Measurements from ENCODE around the gene DOCK2.

The DOCK2 gene

DNA sequence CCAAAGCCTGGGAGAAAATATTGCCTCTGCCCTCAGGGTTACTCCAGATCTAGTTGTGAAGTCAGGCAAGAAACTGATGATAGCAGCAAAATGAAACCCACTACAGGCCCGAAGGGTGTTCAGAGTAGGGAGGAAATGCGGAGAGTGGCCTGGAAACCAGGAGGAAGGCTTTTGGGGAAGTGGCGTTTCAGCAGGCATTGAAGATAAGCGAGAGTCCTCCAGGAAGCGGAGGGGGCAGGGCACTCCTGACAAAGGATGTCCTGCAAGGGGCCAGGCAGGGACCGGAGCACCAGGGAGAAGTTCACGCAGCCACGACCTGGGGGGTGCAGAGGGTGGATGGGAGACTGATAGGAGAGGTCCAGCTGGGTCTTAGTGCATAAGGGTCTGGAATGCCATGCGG is 460.9 kb downstream of the DOCK2 start:
- TF ChIP-seq, protein P1, sequence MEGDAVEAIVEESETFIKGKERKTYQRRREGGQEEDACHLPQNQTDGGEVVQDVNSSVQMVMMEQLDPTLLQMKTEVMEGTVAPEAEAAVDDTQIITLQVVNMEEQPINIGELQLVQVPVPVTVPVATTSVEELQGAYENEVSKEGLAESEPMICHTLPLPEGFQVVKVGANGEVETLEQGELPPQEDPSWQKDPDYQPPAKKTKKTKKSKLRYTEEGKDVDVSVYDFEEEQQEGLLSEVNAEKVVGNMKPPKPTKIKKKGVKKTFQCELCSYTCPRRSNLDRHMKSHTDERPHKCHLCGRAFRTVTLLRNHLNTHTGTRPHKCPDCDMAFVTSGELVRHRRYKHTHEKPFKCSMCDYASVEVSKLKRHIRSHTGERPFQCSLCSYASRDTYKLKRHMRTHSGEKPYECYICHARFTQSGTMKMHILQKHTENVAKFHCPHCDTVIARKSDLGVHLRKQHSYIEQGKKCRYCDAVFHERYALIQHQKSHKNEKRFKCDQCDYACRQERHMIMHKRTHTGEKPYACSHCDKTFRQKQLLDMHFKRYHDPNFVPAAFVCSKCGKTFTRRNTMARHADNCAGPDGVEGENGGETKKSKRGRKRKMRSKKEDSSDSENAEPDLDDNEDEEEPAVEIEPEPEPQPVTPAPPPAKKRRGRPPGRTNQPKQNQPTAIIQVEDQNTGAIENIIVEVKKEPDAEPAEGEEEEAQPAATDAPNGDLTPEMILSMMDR (IDR thresholded peaks at IDR 0.05; ENCODE audit: low read depth, low read length): no peak
- DNase-seq (ENCODE audit: extremely low read depth, low read depth): no peak

DNA sequence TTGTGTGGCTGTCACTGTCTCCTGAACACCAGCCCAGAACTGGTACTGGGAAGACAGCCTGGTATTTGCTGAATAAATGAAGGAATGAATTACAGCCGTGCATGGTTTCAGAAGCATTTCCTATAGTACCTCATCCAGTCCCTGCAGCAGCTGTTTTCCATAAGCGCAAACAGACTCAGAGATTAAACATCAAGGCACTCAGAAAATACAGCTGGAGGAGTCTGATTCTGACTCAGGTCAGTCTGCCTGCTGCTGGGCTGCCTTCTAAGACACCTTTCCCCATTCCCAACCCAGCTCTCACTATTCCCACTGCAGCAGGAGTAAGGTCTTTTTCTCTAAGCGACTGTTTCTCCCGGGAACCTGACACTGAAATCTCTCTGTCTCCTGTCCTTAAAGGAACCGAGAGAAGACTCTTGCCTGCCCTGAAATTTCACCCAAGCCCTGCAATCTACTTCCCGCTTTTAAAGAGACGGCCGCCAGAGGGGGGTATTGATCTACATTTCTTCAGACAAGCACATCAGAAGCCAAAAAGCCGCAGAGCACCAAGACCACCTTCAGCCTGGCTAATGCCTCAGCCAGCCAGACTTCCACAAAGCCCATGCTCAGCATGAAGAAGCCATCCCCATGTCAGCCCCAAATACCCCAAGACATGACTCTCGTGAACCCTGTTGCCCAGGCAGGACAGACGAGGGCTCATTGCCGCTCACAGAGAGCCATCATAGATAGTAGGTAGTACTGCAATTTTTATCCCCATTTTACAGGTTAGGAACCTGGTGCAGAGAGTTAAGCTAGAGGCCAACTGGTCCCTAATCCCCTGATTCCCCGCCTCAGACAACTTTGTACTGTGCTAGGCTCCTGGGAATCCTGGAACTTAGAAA is 463.2 kb downstream of the DOCK2 start:
- peak; percentile 59 for DNase-seq (ENCODE audit: extremely low read depth, low read depth)
- TF ChIP-seq, protein P1 (IDR thresholded peaks at IDR 0.05; ENCODE audit: low read depth, low read length): peak; percentile 48

DNA sequence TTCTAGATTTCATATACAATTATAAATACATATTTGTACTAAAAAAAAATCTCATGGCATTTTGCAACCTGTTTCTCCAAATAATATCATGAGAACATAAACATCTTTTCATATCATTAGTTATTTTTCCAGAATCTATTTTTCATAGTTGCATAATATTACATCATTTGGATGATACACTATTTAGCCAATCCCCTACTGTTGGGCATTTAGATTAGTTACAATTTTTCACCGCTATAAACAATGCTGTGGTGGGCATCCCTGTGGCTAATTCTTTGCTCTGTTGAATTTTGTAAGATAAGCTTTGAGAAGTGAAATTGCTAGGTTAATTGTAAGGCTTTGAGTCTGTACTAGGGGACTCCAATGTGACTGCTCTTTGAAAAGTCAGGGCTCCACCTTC is 466.4 kb downstream of the DOCK2 start:
- TF ChIP-seq, protein P1 (IDR thresholded peaks at IDR 0.05; ENCODE audit: low read depth, low read length): no peak
- no peak for DNase-seq (ENCODE audit: extremely low read depth, low read depth)

DNA sequence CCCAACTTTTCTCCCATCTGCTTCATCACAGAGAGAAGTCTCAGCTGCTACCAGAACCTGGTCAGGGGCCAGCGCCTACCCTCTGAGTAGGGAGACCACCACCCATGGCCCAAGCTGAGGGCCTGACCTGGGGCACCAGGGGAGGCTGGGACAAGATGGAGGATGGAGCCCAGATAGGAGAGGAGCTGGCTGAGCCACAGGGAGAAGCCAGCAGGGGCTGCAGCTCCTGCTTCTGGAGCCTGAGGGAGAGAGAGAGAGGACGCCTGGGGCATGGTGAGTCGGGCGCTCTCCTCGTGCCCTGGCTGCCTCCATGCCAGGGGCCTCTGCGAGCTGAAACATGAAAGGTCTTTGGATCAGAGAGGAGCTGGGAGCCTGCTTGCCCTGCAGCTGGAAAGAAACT is 467.2 kb downstream of the DOCK2 start:
- TF ChIP-seq, protein P1 (IDR thresholded peaks at IDR 0.05; ENCODE audit: low read depth, low read length): no peak
- no peak for DNase-seq (ENCODE audit: extremely low read depth, low read depth)

DNA sequence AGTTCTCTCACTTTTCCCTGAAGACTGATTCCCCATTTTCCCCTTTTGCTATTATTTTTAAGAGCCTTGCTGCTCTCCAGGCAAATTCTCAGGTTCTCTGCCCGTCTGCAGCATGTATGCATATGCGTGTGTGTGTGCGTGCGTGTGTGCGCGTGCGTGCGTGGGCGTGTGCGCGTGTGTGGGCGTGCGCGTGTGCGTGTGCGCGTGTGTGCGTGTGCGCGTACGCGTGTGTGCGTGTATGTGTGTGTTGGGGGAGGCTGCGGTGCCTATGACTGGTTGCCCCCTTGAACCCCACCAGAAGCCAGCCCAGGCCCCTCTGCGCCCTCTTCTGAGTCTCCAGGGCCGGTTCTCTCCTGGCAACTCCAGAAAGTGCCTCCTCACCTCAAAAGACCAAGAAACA is 467.6 kb downstream of the DOCK2 start:
- DNase-seq (ENCODE audit: extremely low read depth, low read depth): no peak
- TF ChIP-seq, protein P1 (IDR thresholded peaks at IDR 0.05; ENCODE audit: low read depth, low read length): no peak

DNA sequence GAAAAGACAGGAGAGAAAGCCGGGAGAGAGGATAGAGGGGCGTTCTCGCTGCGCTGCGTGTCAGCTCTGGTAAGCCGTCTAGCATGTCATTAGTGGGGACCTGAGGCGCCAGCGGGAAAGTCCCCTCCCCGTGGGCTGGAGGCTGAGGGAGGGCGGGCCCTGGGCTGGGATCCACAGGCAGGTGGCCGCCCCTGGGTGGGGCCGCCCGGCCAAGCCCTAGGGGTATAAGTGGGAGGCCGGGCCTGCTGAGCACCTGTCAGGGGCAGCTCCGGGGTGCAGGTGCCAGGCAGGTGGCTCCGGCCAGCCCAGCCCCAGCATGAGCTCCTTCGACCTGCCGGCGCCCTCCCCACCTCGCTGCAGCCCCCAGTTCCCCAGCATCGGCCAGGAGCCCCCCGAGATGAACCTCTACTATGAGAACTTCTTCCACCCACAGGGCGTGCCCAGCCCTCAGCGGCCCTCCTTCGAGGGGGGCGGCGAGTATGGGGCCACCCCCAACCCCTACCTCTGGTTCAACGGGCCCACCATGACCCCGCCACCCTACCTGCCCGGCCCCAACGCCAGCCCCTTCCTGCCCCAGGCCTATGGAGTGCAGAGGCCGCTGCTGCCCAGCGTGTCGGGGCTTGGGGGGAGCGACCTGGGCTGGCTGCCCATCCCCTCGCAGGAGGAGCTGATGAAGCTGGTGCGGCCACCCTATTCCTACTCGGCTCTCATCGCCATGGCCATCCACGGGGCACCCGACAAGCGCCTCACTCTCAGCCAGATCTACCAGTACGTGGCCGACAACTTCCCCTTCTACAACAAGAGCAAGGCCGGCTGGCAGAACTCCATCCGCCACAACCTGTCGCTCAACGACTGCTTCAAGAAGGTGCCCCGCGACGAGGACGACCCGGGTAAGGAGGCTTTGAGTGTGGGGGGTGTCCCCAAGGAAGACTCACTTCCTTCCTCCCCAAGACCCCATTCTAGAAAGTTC is 468.9 kb downstream of the DOCK2 start, which contains the start of gene FOXI1:
Gene FOXI1 (plus strand): TSS at position 256 of the 970 bp plus-strand sequence. CDS start 61 bp downstream, at position 317.
- TF ChIP-seq, protein P1 (IDR thresholded peaks at IDR 0.05; ENCODE audit: low read depth, low read length): no peak
- no peak for DNase-seq (ENCODE audit: extremely low read depth, low read depth)
